Measurements from ENCODE around the gene NBPF12.
"Not testable (repeated sequence)": the region's sequence is repeated elsewhere in the genome, so short reads cannot be mapped to it uniquely, and the experiment has no call there.

- not testable (repeated sequence) for TF ChIP-seq SP1 (CRISPR knock-in tag; conservative IDR thresholded peaks at IDR 0.05); CTCF (IDR thresholded peaks at IDR 0.05); ATF3 (CRISPR knock-in tag; conservative IDR thresholded peaks at IDR 0.05); CREB1 (CRISPR knock-in tag; IDR thresholded peaks at IDR 0.05); E2F4 (CRISPR knock-in tag; IDR thresholded peaks at IDR 0.05; ENCODE audit: borderline replicate concordance, low read depth); FOXJ3 (CRISPR knock-in tag; IDR thresholded peaks at IDR 0.05; ENCODE audit: borderline replicate concordance); ZNF416 (CRISPR knock-in tag; IDR thresholded peaks at IDR 0.05); JUN (CRISPR knock-in tag; IDR thresholded peaks at IDR 0.05); ZNF232 (CRISPR knock-in tag; IDR thresholded peaks at IDR 0.05)
- TF ChIP-seq, protein P1, sequence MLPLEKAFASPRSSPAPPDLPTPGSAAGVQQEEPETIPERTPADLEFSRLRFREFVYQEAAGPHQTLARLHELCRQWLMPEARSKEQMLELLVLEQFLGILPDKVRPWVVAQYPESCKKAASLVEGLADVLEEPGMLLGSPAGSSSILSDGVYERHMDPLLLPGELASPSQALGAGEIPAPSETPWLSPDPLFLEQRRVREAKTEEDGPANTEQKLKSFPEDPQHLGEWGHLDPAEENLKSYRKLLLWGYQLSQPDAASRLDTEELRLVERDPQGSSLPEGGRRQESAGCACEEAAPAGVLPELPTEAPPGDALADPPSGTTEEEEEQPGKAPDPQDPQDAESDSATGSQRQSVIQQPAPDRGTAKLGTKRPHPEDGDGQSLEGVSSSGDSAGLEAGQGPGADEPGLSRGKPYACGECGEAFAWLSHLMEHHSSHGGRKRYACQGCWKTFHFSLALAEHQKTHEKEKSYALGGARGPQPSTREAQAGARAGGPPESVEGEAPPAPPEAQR (CRISPR knock-in tag; IDR thresholded peaks at IDR 0.05) = not testable (repeated sequence)
- TF ChIP-seq, protein P2, sequence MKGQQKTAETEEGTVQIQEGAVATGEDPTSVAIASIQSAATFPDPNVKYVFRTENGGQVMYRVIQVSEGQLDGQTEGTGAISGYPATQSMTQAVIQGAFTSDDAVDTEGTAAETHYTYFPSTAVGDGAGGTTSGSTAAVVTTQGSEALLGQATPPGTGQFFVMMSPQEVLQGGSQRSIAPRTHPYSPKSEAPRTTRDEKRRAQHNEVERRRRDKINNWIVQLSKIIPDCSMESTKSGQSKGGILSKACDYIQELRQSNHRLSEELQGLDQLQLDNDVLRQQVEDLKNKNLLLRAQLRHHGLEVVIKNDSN (CRISPR knock-in tag; IDR thresholded peaks at IDR 0.05) = not testable (repeated sequence)
Observed at GRCh38 chr1:146943342-146943886, 5.3 kb downstream of the NBPF12 start.

Data from WTC11 (cell line).